GM23338 (cell line): ENCODE data around the gene OR56B1. TPM values are rescaled to one million over a fixed set of nuclear protein-coding genes. Genes with fewer than 3 reads are reported as not detected.
"Not testable (repeated sequence)": the region's sequence is repeated elsewhere in the genome, so short reads cannot be mapped to it uniquely, and the experiment has no call there.

Experiments
- ATAC-seq: fragments of 200-7000 bp; cut with Tn5 transposase; 3 replicates; pipeline ENCODE4 v1.9.1; 2020
- DNase-seq: peaks from one replicate; pipeline ENCODE4 v3.0.0-alpha.2; 2015; ENCODE audit warnings: low spot score
- H2AFZ ChIP-seq: fragments of 200-600 bp; sonication (generic); 2 replicates; pipeline ENCODE4 v1.8.0; 2016; ENCODE audit warnings: antibody characterized with exemption, mild to moderate bottlenecking, moderate library complexity
- H3F3A ChIP-seq: fragments of 200-600 bp; sonication (generic); replicated peaks from 2 replicates; pipeline ENCODE4 v1.8.0; 2017; ENCODE audit warnings: antibody characterized with exemption, mixed run types, low read depth
- H3K27ac ChIP-seq: fragments of 200-600 bp; sonication (generic); 2 replicates; pipeline ENCODE4 v1.6.1; 2016; ENCODE audit warnings: low read depth
- H3K27me3 ChIP-seq: fragments of 200-600 bp; sonication (generic); 2 replicates; pipeline ENCODE4 v1.8.0; 2016; ENCODE audit warnings: mild to moderate bottlenecking, mixed run types, moderate library complexity; ENCODE audit not compliant: insufficient read depth
- H3K36me3 ChIP-seq: fragments of 200-600 bp; sonication (generic); 2 replicates; pipeline ENCODE4 v1.8.0; 2016; ENCODE audit warnings: mild to moderate bottlenecking; ENCODE audit not compliant: insufficient read depth
- H3K4me1 ChIP-seq: fragments of 200-600 bp; sonication (generic); 2 replicates; pipeline ENCODE4 v1.8.0; 2016; ENCODE audit warnings: mild to moderate bottlenecking, moderate library complexity; ENCODE audit not compliant: insufficient read depth
- H3K4me2 ChIP-seq: fragments of 200-600 bp; sonication (generic); 2 replicates; pipeline ENCODE4 v1.7.1; 2017; ENCODE audit warnings: mixed run types
- H3K4me3 ChIP-seq: fragments of 200-600 bp; sonication (generic); 2 replicates; pipeline ENCODE4 v1.6.1; 2016; ENCODE audit warnings: mixed run types
- H3K79me2 ChIP-seq: fragments of 200-600 bp; sonication (generic); replicated peaks from 2 replicates; pipeline ENCODE4 v1.8.0; 2017; ENCODE audit warnings: mild to moderate bottlenecking; ENCODE audit not compliant: insufficient read depth
- H3K9me2 ChIP-seq: fragments of 200-600 bp; sonication (generic); 2 replicates; pipeline ENCODE4 v1.8.0; 2017; ENCODE audit not compliant: insufficient read depth
- H4K20me1 ChIP-seq: fragments of 200-600 bp; sonication (generic); replicated peaks from 2 replicates; pipeline ENCODE4 v1.8.0; 2017; ENCODE audit warnings: mild to moderate bottlenecking; ENCODE audit not compliant: insufficient read depth
- H3K27ac Mint-ChIP-seq: 2 replicates; pipeline ENCODE4 v1.8.0; 2020; ENCODE audit warnings: inconsistent platforms, mild to moderate bottlenecking, moderate library complexity, mixed read lengths
- H3K27me3 Mint-ChIP-seq: 3 replicates; pipeline ENCODE4 v1.8.0; 2022; ENCODE audit warnings: low read depth, mild to moderate bottlenecking, moderate library complexity, mixed read lengths, inconsistent platforms; ENCODE audit not compliant: insufficient read depth, poor library complexity
- H3K36me3 Mint-ChIP-seq: 3 replicates; pipeline ENCODE4 v1.8.0; 2021; ENCODE audit warnings: low read depth, mild to moderate bottlenecking, inconsistent platforms, moderate library complexity, mixed read lengths
- H3K4me1 Mint-ChIP-seq: 3 replicates; pipeline ENCODE4 v1.8.0; 2020; ENCODE audit warnings: mild to moderate bottlenecking, inconsistent platforms, mixed read lengths
- H3K4me3 Mint-ChIP-seq: 3 replicates; pipeline ENCODE4 v1.8.0; 2021; ENCODE audit warnings: moderate library complexity, mild to moderate bottlenecking, inconsistent platforms, mixed read lengths
- H3K9me3 Mint-ChIP-seq: 3 replicates; pipeline ENCODE4 v1.8.0; 2020; ENCODE audit warnings: moderate library complexity, mild to moderate bottlenecking, inconsistent platforms, mixed read lengths
- CREB1 ChIP-seq: fragments of 250-450 bp; sonication (Bioruptor Pico); IDR thresholded peaks from 2 replicates; pipeline ENCODE4 v1.5.0; 2020; ENCODE audit warnings: low read depth, mild to moderate bottlenecking, moderate library complexity
- EZH2 ChIP-seq: fragments of 200-600 bp; sonication (generic); IDR thresholded peaks from one replicate; pipeline ENCODE4 v1.8.0; 2017; ENCODE audit warnings: antibody characterized with exemption, mild to moderate bottlenecking, low read depth; ENCODE audit not compliant: unreplicated experiment
- EZH2phosphoT487 ChIP-seq: fragments of 200-600 bp; sonication (generic); IDR thresholded peaks from one replicate; pipeline ENCODE4 v1.8.1; 2018; ENCODE audit warnings: antibody characterized with exemption; ENCODE audit not compliant: unreplicated experiment
- JUNB ChIP-seq: IDR thresholded peaks from one replicate; pipeline ENCODE4 v1.6.1; 2016; ENCODE audit warnings: antibody characterized with exemption; ENCODE audit not compliant: unreplicated experiment
- NANOG ChIP-seq: IDR thresholded peaks from 2 replicates; pipeline ENCODE4 v1.6.1; 2016; ENCODE audit warnings: antibody characterized with exemption, borderline replicate concordance
- POLR2AphosphoS5 ChIP-seq: IDR thresholded peaks from 2 replicates; pipeline ENCODE4 v1.6.1; 2016; ENCODE audit warnings: antibody characterized with exemption, low read depth
- STAT1 ChIP-seq: IDR thresholded peaks from one replicate; pipeline ENCODE4 v1.6.1; 2016; ENCODE audit warnings: antibody characterized with exemption; ENCODE audit not compliant: unreplicated experiment
- ZNF114 ChIP-seq: fragments of 250-450 bp; sonication (Bioruptor Pico); IDR thresholded peaks from 2 replicates; pipeline ENCODE4 v1.5.0; 2020; ENCODE audit warnings: mild to moderate bottlenecking, moderate library complexity
- ZNF331 ChIP-seq: fragments of 250-450 bp; sonication (Bioruptor Pico); IDR thresholded peaks from 2 replicates; pipeline ENCODE4 v1.5.0; 2020; ENCODE audit warnings: low read depth, mild to moderate bottlenecking, moderate library complexity
- polyA plus RNA-seq: library from polyadenylated mRNA; unstranded; fragments of >200 nt; fragmentation: Nextera tagmentation; extraction: Ambion mirVana; gene quantifications from 2 replicates; pipeline ENCODE4 v1.2.1, GENCODE V29; 2016
- total RNA-seq: library from RNA; depleted of rRNA; stranded (reverse); fragments of >200 nt; shearing (Covaris generic); gene quantifications from 2 replicates; pipeline ENCODE4 v1.2.3, GENCODE V29; 2014
- TF ChIP-seq, protein P1 (sequence below): IDR thresholded peaks from 2 replicates; pipeline ENCODE4 v1.6.1; 2016; ENCODE audit warnings: antibody characterized with exemption
- TF ChIP-seq, protein P2 (sequence below): fragments of 250-450 bp; sonication (Bioruptor Pico); IDR thresholded peaks from 2 replicates; pipeline ENCODE4 v1.5.0; 2020; ENCODE audit warnings: mild to moderate bottlenecking, moderate library complexity
- TF ChIP-seq, protein P3 (sequence below), 2 experiments: fragments of 200-600 bp in 1 of 2; sonication (generic) in 1 of 2; conservative IDR thresholded peaks; 2 replicates each; pipeline versions ENCODE4 v1.5.1 to v1.6.1; 2016 to 2017; ENCODE audit warnings: antibody characterized with exemption in 2 of 2, low read depth in 2 of 2, mild to moderate bottlenecking in 2 of 2, moderate library complexity in 1 of 2

OR56B1 gene
- total and polyA plus RNA-seq, 2 experiments from 2014 or later, result 0.28 TPM; not detected in 1

DNA sequence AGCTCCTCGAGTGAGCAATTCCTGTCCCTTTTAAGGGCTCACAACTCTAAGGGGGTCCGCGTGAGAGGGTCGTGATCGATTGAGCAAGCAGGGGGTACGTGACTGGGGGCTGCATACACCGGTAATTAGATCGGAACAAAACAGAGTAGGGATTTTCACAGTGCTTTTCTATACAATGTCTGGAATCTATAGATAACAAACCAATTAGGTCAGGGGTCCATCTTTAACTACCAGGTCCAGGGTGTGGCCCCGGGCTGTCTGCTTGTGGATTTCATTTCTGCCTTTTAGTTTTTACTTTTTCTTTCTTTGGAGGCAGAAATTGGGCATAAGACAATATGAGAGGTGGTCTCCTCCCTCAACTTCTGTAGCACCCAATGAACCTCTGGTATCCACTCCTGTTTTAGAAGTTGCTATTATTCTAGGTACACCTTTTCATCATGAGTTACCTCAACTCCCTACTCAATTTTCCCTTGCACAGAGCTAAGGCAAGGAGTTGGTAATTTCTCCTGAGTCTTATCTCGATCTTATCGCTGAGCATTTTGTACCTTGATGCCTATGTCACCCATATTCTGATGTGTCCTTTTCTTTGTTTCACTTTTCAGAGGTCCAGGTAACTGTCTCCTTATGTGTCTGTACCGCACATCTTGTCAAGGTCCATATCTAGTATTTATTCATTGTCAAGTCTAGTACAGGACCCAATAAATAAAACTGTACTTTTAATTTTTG, 44.8 kb upstream of the OR56B1 start:
- not testable (repeated sequence) for H2AFZ ChIP-seq, ATAC-seq, H3K27me3 Mint-ChIP-seq, DNase-seq, H3F3A ChIP-seq, H3K36me3 ChIP-seq, H3K27ac ChIP-seq, H3K27ac Mint-ChIP-seq, H4K20me1 ChIP-seq, H3K9me2 ChIP-seq, H3K27me3 ChIP-seq
- H3K4me1 Mint-ChIP-seq, result peaks cover 24% of the 10 kb centered on the region
- peaks cover 21% of the 10 kb centered on the region for H3K36me3 Mint-ChIP-seq
- H3K4me3 Mint-ChIP-seq, result peak overlapping the region; percentile 63; the same call in 2 of the 3 replicates
- Histone ChIP-seq H3K79me2 (peaks cover 32% of the 10 kb centered on the region), H3K4me2 (peak overlapping the region; percentile 63), H3K4me3 (peak overlapping the region; percentile 41), H3K4me1 (peaks cover 21% of the 10 kb centered on the region)
- H3K9me3 Mint-ChIP-seq, result peaks cover 11% of the 10 kb centered on the region; the same call in 2 of the 3 replicates

DNA sequence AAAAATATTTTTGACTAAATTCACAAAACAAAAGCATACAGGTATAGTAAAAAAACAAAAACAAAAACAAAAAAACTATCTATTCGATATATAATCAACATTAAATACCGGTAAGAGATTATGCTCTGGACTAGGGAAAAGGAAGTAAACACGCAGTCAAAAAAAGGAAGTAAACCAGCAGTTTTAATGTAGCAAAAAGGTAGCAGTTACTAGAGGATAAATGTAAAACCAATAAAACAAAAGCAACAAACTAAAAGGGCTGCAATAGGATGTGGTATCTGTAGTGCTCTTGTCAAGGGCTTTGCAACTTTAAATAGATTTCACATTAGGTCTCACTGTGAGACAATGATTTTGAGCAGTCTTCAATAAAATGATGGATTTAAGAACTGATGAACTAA, 44.3 kb upstream of the OR56B1 start:
- H2AFZ ChIP-seq, result no peak overlapping the region
- Mint-ChIP-seq H3K27me3 (peaks cover 4% of the 10 kb centered on the region), H3K4me3 (no peak overlapping the region), H3K4me1 (peaks cover 24% of the 10 kb centered on the region), H3K36me3 (peaks cover 24% of the 10 kb centered on the region), H3K9me3 (peaks cover 11% of the 10 kb centered on the region; the same call in 2 of the 3 replicates), H3K27ac (no peak overlapping the region)
- no peaks in the 10 kb centered on the region for H3F3A ChIP-seq
- no peak overlapping the region for H3K27ac ChIP-seq
- no peak overlapping the region for H3K4me3 ChIP-seq
- peaks cover 32% of the 10 kb centered on the region for H3K79me2 ChIP-seq
- ATAC-seq (no peak), DNase-seq (no peak)
- peaks cover 21% of the 10 kb centered on the region for H3K4me1 ChIP-seq
- H4K20me1 ChIP-seq, result no peaks in the 10 kb centered on the region
- no peak overlapping the region for H3K4me2 ChIP-seq
- H3K36me3 ChIP-seq, result peaks cover 5% of the 10 kb centered on the region; the same call in 1 of the 2 replicates
- peaks cover 7% of the 10 kb centered on the region; the same call in 1 of the 2 replicates for H3K9me2 ChIP-seq
- H3K27me3 ChIP-seq, result no peaks in the 10 kb centered on the region
- no peak for TF ChIP-seq CREB1 (CRISPR knock-in tag)
- TF ChIP-seq JUNB, result no peak
- TF ChIP-seq, protein P1, sequence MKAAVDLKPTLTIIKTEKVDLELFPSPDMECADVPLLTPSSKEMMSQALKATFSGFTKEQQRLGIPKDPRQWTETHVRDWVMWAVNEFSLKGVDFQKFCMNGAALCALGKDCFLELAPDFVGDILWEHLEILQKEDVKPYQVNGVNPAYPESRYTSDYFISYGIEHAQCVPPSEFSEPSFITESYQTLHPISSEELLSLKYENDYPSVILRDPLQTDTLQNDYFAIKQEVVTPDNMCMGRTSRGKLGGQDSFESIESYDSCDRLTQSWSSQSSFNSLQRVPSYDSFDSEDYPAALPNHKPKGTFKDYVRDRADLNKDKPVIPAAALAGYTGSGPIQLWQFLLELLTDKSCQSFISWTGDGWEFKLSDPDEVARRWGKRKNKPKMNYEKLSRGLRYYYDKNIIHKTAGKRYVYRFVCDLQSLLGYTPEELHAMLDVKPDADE, result no peak
- TF ChIP-seq, protein P2, sequence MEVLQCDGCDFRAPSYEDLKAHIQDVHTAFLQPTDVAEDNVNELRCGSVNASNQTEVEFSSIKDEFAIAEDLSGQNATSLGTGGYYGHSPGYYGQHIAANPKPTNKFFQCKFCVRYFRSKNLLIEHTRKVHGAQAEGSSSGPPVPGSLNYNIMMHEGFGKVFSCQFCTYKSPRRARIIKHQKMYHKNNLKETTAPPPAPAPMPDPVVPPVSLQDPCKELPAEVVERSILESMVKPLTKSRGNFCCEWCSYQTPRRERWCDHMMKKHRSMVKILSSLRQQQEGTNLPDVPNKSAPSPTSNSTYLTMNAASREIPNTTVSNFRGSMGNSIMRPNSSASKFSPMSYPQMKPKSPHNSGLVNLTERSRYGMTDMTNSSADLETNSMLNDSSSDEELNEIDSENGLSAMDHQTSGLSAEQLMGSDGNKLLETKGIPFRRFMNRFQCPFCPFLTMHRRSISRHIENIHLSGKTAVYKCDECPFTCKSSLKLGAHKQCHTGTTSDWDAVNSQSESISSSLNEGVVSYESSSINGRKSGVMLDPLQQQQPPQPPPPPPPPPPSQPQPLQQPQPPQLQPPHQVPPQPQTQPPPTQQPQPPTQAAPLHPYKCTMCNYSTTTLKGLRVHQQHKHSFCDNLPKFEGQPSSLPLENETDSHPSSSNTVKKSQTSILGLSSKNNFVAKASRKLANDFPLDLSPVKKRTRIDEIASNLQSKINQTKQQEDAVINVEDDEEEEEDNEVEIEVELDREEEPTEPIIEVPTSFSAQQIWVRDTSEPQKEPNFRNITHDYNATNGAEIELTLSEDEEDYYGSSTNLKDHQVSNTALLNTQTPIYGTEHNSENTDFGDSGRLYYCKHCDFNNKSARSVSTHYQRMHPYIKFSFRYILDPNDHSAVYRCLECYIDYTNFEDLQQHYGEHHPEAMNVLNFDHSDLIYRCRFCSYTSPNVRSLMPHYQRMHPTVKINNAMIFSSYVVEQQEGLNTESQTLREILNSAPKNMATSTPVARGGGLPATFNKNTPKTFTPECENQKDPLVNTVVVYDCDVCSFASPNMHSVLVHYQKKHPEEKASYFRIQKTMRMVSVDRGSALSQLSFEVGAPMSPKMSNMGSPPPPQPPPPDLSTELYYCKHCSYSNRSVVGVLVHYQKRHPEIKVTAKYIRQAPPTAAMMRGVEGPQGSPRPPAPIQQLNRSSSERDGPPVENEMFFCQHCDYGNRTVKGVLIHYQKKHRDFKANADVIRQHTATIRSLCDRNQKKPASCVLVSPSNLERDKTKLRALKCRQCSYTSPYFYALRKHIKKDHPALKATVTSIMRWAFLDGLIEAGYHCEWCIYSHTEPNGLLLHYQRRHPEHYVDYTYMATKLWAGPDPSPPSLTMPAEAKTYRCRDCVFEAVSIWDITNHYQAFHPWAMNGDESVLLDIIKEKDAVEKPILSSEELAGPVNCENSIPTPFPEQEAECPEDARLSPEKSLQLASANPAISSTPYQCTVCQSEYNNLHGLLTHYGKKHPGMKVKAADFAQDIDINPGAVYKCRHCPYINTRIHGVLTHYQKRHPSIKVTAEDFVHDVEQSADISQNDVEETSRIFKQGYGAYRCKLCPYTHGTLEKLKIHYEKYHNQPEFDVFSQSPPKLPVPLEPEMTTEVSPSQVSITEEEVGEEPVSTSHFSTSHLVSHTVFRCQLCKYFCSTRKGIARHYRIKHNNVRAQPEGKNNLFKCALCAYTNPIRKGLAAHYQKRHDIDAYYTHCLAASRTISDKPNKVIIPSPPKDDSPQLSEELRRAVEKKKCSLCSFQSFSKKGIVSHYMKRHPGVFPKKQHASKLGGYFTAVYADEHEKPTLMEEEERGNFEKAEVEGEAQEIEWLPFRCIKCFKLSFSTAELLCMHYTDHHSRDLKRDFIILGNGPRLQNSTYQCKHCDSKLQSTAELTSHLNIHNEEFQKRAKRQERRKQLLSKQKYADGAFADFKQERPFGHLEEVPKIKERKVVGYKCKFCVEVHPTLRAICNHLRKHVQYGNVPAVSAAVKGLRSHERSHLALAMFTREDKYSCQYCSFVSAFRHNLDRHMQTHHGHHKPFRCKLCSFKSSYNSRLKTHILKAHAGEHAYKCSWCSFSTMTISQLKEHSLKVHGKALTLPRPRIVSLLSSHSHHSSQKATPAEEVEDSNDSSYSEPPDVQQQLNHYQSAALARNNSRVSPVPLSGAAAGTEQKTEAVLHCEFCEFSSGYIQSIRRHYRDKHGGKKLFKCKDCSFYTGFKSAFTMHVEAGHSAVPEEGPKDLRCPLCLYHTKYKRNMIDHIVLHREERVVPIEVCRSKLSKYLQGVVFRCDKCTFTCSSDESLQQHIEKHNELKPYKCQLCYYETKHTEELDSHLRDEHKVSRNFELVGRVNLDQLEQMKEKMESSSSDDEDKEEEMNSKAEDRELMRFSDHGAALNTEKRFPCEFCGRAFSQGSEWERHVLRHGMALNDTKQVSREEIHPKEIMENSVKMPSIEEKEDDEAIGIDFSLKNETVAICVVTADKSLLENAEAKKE (CRISPR knock-in tag), result no peak
- no peak for TF ChIP-seq ZNF114 (CRISPR knock-in tag)
- no peak for TF ChIP-seq POLR2AphosphoS5
- no peak for TF ChIP-seq STAT1
- no peak for TF ChIP-seq EZH2phosphoT487
- no peak for TF ChIP-seq EZH2
- TF ChIP-seq NANOG, result no peak
- no peak for TF ChIP-seq ZNF331
- TF ChIP-seq, protein P3, sequence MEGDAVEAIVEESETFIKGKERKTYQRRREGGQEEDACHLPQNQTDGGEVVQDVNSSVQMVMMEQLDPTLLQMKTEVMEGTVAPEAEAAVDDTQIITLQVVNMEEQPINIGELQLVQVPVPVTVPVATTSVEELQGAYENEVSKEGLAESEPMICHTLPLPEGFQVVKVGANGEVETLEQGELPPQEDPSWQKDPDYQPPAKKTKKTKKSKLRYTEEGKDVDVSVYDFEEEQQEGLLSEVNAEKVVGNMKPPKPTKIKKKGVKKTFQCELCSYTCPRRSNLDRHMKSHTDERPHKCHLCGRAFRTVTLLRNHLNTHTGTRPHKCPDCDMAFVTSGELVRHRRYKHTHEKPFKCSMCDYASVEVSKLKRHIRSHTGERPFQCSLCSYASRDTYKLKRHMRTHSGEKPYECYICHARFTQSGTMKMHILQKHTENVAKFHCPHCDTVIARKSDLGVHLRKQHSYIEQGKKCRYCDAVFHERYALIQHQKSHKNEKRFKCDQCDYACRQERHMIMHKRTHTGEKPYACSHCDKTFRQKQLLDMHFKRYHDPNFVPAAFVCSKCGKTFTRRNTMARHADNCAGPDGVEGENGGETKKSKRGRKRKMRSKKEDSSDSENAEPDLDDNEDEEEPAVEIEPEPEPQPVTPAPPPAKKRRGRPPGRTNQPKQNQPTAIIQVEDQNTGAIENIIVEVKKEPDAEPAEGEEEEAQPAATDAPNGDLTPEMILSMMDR (conservative IDR thresholded peaks at IDR 0.05; ENCODE audit: low read depth in 2 of 2), result no peak
